ENCODE results near the gene PRDM16. TPM values are rescaled to one million over a fixed set of nuclear protein-coding genes. Genes with fewer than 3 reads are reported as not detected.

PRDM16 gene
- total and polyA plus RNA-seq, 2 experiments from 2014 or later, result 0.14 to 0.16 TPM

GRCh38 chr1:3282656-3283430, 213.8 kb downstream of the PRDM16 start (continued):
- TF ChIP-seq POLR2AphosphoS5 (IDR thresholded peaks at IDR 0.05; ENCODE audit: low read depth), result no peak

GRCh38 chr1:3283849-3284248, 214.8 kb downstream of the PRDM16 start:
- H2AFZ ChIP-seq, result peak overlapping the region; percentile 72; the same call in 1 of the 2 replicates
- TF ChIP-seq CTCF (conservative IDR thresholded peaks at IDR 0.05; ENCODE audit: low read depth in 2 of 2) (peak; percentile 77 to 82), REST (IDR thresholded peaks at IDR 0.05; ENCODE audit: unreplicated experiment) (no peak)
- H3K27me3 ChIP-seq (ENCODE audit: insufficient read depth), result no peaks in the 10 kb centered on the region
- H4K20me1 ChIP-seq (replicated peaks; ENCODE audit: insufficient read depth), result no peaks in the 10 kb centered on the region
- no peaks in the 10 kb centered on the region for H3K9me2 ChIP-seq (ENCODE audit: insufficient read depth)
- no peak overlapping the region for H3K27ac ChIP-seq (ENCODE audit: low read depth)
- no peak overlapping the region for H3K4me3 Mint-ChIP-seq
- peak; percentile 74 for DNase-seq (ENCODE audit: low spot score)
- H3K36me3 Mint-ChIP-seq (ENCODE audit: low read depth), result no peaks in the 10 kb centered on the region
- peak; percentile 86 for ATAC-seq
- H3K4me1 Mint-ChIP-seq, result peaks cover 23% of the 10 kb centered on the region
- no peaks in the 10 kb centered on the region for H3F3A ChIP-seq (replicated peaks; ENCODE audit: low read depth)
- no peaks in the 10 kb centered on the region; the same call in 1 of the 2 replicates for H3K4me1 ChIP-seq (ENCODE audit: insufficient read depth)
- no peak overlapping the region for H3K4me3 ChIP-seq
- H3K27me3 Mint-ChIP-seq (ENCODE audit: insufficient read depth, low read depth, poor library complexity), result peaks cover 2% of the 10 kb centered on the region
- H3K9me3 Mint-ChIP-seq, result no peaks in the 10 kb centered on the region
- H3K79me2 ChIP-seq (replicated peaks; ENCODE audit: insufficient read depth), result no peaks in the 10 kb centered on the region
- no peaks in the 10 kb centered on the region for H3K36me3 ChIP-seq (ENCODE audit: insufficient read depth)
- H3K27ac Mint-ChIP-seq, result no peak overlapping the region
- H3K4me2 ChIP-seq, result no peak overlapping the region

- H3K4me3 Mint-ChIP-seq, result no peak overlapping the region
- H2AFZ ChIP-seq, result no peak overlapping the region
- no peaks in the 10 kb centered on the region for H3K79me2 ChIP-seq (replicated peaks; ENCODE audit: insufficient read depth)
- peaks cover 23% of the 10 kb centered on the region for H3K4me1 Mint-ChIP-seq
- DNase-seq (ENCODE audit: low spot score) (no peak), ATAC-seq (peak; percentile 9; the same call in 2 of the 3 replicates)
- H3K27ac ChIP-seq (ENCODE audit: low read depth), result no peak overlapping the region
- H3K36me3 Mint-ChIP-seq (ENCODE audit: low read depth), result no peaks in the 10 kb centered on the region
- H3K9me2 ChIP-seq (ENCODE audit: insufficient read depth), result no peaks in the 10 kb centered on the region
- H3K4me3 ChIP-seq, result no peak overlapping the region
- H3K36me3 ChIP-seq (ENCODE audit: insufficient read depth), result no peaks in the 10 kb centered on the region
- no peaks in the 10 kb centered on the region for H4K20me1 ChIP-seq (replicated peaks; ENCODE audit: insufficient read depth)
- H3K27me3 ChIP-seq (ENCODE audit: insufficient read depth), result no peaks in the 10 kb centered on the region
- no peak overlapping the region for H3K27ac Mint-ChIP-seq
- H3K9me3 Mint-ChIP-seq, result no peaks in the 10 kb centered on the region
- no peaks in the 10 kb centered on the region; the same call in 1 of the 2 replicates for H3K4me1 ChIP-seq (ENCODE audit: insufficient read depth)
- no peak overlapping the region for H3K4me2 ChIP-seq
- H3F3A ChIP-seq (replicated peaks; ENCODE audit: low read depth), result no peaks in the 10 kb centered on the region
- peaks cover 2% of the 10 kb centered on the region for H3K27me3 Mint-ChIP-seq (ENCODE audit: insufficient read depth, low read depth, poor library complexity)
- TF ChIP-seq ZNF331 (CRISPR knock-in tag; IDR thresholded peaks at IDR 0.05; ENCODE audit: low read depth) (no peak), CTCF (conservative IDR thresholded peaks at IDR 0.05; ENCODE audit: low read depth in 2 of 2) (no peak), ZNF114 (CRISPR knock-in tag; IDR thresholded peaks at IDR 0.05) (no peak)
Observed at GRCh38 chr1:3284691-3285090, 215.7 kb downstream of the PRDM16 start.

All from GM23338 (cell line).